Loucy (cell line): Measurements from ENCODE around the gene EPN1.

Source experiments
- H2AFZ ChIP-seq: fragments of 200-600 bp; sonication (generic); 2 replicates; pipeline ENCODE4 v1.6.0; 2016; ENCODE audit warnings: antibody characterized with exemption, mild to moderate bottlenecking, low read length, moderate library complexity
- H3F3A ChIP-seq: fragments of 200-600 bp; 2 replicates; pipeline ENCODE4 v1.6.0; 2016; ENCODE audit warnings: antibody characterized with exemption, low read depth, mild to moderate bottlenecking
- H3K27me3 ChIP-seq: fragments of 200-600 bp; sonication (generic); 2 replicates; pipeline ENCODE4 v1.6.1; 2014; ENCODE audit warnings: low read length, mild to moderate bottlenecking; ENCODE audit not compliant: insufficient read depth, poor library complexity, severe bottlenecking
- H3K36me3 ChIP-seq: fragments of 200-600 bp; sonication (generic); 2 replicates; pipeline ENCODE4 v1.6.1; 2016; ENCODE audit warnings: low read length; ENCODE audit not compliant: insufficient read depth
- H3K4me1 ChIP-seq: fragments of 200-600 bp; sonication (generic); 2 replicates; pipeline ENCODE4 v1.5.1; 2014; ENCODE audit warnings: low read length, mild to moderate bottlenecking; ENCODE audit not compliant: insufficient read depth, poor library complexity, severe bottlenecking
- H3K4me2 ChIP-seq: fragments of 200-600 bp; sonication (generic); 2 replicates; pipeline ENCODE4 v1.6.0; 2014; ENCODE audit warnings: antibody characterized with exemption, low read length, low read depth, mild to moderate bottlenecking; ENCODE audit not compliant: poor library complexity, severe bottlenecking
- H3K4me3 ChIP-seq: fragments of 200-600 bp; sonication (generic); 2 replicates; pipeline ENCODE4 v1.5.1; 2014; ENCODE audit warnings: low read length, mild to moderate bottlenecking, mixed read lengths; ENCODE audit not compliant: poor library complexity, severe bottlenecking
- H3K79me2 ChIP-seq: fragments of 200-600 bp; sonication (generic); 2 replicates; pipeline ENCODE4 v1.6.1; 2014; ENCODE audit warnings: low read length; ENCODE audit not compliant: insufficient read depth
- H3K9ac ChIP-seq: fragments of 200-600 bp; sonication (generic); 2 replicates; pipeline ENCODE4 v1.6.0; 2014; ENCODE audit warnings: mild to moderate bottlenecking, low read depth, low read length, moderate library complexity; ENCODE audit not compliant: poor library complexity, severe bottlenecking
- H3K9me2 ChIP-seq: fragments of 200-600 bp; sonication (generic); replicated peaks from 2 replicates; pipeline ENCODE4 v1.6.1; 2016; ENCODE audit warnings: low read depth, low read length, mixed read lengths
- H3K9me3 ChIP-seq: fragments of 200-600 bp; sonication (generic); 2 replicates; pipeline ENCODE4 v1.6.1; 2014; ENCODE audit warnings: mild to moderate bottlenecking, antibody characterized with exemption, low read length, low read depth; ENCODE audit not compliant: insufficient read depth
- H4K20me1 ChIP-seq: fragments of 200-600 bp; sonication (generic); 2 replicates; pipeline ENCODE4 v1.6.0; 2014; ENCODE audit warnings: antibody characterized with exemption, low read length, mild to moderate bottlenecking; ENCODE audit not compliant: insufficient read depth, poor library complexity, severe bottlenecking
- CTCF ChIP-seq: fragments of 200-600 bp; sonication (generic); conservative IDR thresholded peaks from 2 replicates; pipeline ENCODE4 v1.5.1; 2014; ENCODE audit warnings: mild to moderate bottlenecking, antibody characterized with exemption, low read length
- EZH2phosphoT487 ChIP-seq: fragments of 200-600 bp; IDR thresholded peaks from 2 replicates; pipeline ENCODE4 v1.6.1; 2018; ENCODE audit warnings: antibody characterized with exemption, mild to moderate bottlenecking, moderate library complexity, borderline replicate concordance

EPN1 gene

GRCh38 chr19:55642153-55643002, 32.6 kb upstream of the EPN1 start:
- H3K9me3 ChIP-seq, result no peaks in the 10 kb centered on the region
- peaks cover 4% of the 10 kb centered on the region for H4K20me1 ChIP-seq
- no peaks in the 10 kb centered on the region for H3K9me2 ChIP-seq
- peaks cover 35% of the 10 kb centered on the region for H3K4me1 ChIP-seq
- H3K36me3 ChIP-seq, result no peaks in the 10 kb centered on the region; the same call in 1 of the 2 replicates
- peaks cover 65% of the 10 kb centered on the region for H3K79me2 ChIP-seq
- TF ChIP-seq EZH2phosphoT487 (no peak), CTCF (no peak)
- peak overlapping the region; percentile 100 for H3K4me2 ChIP-seq
- peak overlapping the region; percentile 85 for H3K9ac ChIP-seq
- no peaks in the 10 kb centered on the region for H3K27me3 ChIP-seq
- no peaks in the 10 kb centered on the region for H3F3A ChIP-seq
- H3K4me3 ChIP-seq, result peak overlapping the region; percentile 96
- no peak overlapping the region for H2AFZ ChIP-seq

GRCh38 chr19:55643003-55643886, 31.8 kb upstream of the EPN1 start, which contains the start of gene ZNF581:
TSS of gene ZNF581 (plus strand) at chr19:55643649. CDS start at chr19:55644572, 923 bp downstream.
- Histone ChIP-seq H3K27me3 (no peaks in the 10 kb centered on the region), H3K4me3 (peak within 1 kb of the TSS; percentile 96), H3K79me2 (peaks cover 66% of the 10 kb centered on the region), H3K4me2 (peak within 1 kb of the TSS; percentile 100), H4K20me1 (peaks cover 4% of the 10 kb centered on the region), H3K9me2 (no peaks in the 10 kb centered on the region), H3K9ac (peak within 1 kb of the TSS; percentile 85), H2AFZ (no peak within 1 kb of the TSS), H3F3A (no peaks in the 10 kb centered on the region), H3K36me3 (no peaks in the 10 kb centered on the region; the same call in 1 of the 2 replicates), H3K4me1 (peaks cover 36% of the 10 kb centered on the region), H3K9me3 (no peaks in the 10 kb centered on the region)
- no peak for TF ChIP-seq CTCF
- TF ChIP-seq EZH2phosphoT487, result no peak

GRCh38 chr19:55643887-55644176, 31.2 kb upstream of the EPN1 start:
- H3K9ac ChIP-seq, result peak overlapping the region; percentile 85
- peaks cover 72% of the 10 kb centered on the region for H3K79me2 ChIP-seq
- TF ChIP-seq CTCF, result no peak
- no peak for TF ChIP-seq EZH2phosphoT487
- H3K9me2 ChIP-seq, result no peaks in the 10 kb centered on the region
- H3K9me3 ChIP-seq, result no peaks in the 10 kb centered on the region
- no peaks in the 10 kb centered on the region for H3K27me3 ChIP-seq
- H3F3A ChIP-seq, result no peaks in the 10 kb centered on the region
- H4K20me1 ChIP-seq, result peaks cover 4% of the 10 kb centered on the region
- H3K4me2 ChIP-seq, result peak overlapping the region; percentile 100
- H3K4me3 ChIP-seq, result peak overlapping the region; percentile 96
- no peaks in the 10 kb centered on the region; the same call in 1 of the 2 replicates for H3K36me3 ChIP-seq
- no peak overlapping the region for H2AFZ ChIP-seq
- H3K4me1 ChIP-seq, result peaks cover 38% of the 10 kb centered on the region
